CD4-positive, alpha-beta T cell treated with Interleukin-10 for 1 hour (primary cell): ENCODE measurements around the gene BCL2L13.
"Not testable (repeated sequence)": the region's sequence is repeated elsewhere in the genome, so short reads cannot be mapped to it uniquely, and the experiment has no call there.

Source experiments
- DNase-seq: peaks from one replicate; pipeline ENCODE4 v3.0.0-alpha.2; 2020

Gene BCL2L13

GRCh38 chr22:17637490-17638181 is 921 bp upstream of the BCL2L13 start:
- DNase-seq: no peak

DNA sequence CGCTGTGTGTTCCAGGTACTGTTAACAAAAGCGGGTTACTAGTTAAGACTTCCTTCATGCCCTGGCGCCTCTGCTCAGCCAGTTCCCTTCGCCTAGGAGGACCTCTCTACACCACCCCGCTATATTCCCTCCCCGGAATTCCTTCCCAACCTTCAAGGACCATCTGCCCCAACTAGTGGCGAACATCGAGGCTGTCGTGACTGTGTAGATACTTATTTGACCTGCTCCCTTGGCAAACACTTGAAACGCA is 450 bp upstream of the BCL2L13 start:
- no peak for DNase-seq

DNA sequence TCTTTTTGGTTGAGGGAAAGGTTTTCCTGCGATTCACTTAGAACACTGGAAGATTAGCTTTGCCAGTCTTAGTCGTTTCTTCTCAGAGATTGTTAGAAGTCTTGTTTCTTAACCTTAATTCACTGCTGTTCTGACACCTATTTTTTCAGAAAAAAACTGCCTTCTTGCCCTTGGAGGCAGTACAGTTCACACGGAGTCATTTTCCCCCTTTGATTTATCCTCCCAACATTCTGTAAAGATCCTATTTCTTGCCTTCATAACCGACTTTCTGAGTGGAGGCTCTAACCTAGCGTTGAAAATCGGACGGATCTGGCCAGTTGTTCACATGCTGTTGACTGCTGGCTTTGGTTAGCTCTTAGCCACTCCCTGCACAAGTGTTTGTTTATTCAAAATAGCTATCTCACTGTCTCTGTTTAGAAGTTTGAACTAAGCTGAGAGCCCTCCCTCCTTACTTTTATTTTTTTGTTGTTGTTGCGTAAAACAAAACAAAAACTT is 737 bp downstream of the BCL2L13 start:
- peak; percentile 44 for DNase-seq

DNA sequence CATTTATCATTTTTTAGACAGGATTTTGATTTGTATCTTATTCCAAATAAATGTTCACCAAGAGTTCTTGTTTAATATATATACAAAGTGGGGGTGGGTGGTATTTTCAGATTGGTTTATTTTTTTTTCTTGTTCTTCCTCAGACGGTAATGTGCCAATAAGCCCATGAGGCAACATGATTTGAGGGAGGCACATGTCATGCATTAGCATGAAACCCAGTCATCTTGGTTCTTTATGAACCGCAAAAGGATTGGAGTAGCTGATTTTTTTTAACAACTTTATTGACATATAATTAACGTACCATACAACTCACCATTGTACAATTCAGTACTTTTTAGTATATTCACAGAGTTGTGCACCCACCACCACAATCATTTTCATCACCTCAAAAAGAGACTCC is 2.7 kb downstream of the BCL2L13 start:
- no peak for DNase-seq

DNA sequence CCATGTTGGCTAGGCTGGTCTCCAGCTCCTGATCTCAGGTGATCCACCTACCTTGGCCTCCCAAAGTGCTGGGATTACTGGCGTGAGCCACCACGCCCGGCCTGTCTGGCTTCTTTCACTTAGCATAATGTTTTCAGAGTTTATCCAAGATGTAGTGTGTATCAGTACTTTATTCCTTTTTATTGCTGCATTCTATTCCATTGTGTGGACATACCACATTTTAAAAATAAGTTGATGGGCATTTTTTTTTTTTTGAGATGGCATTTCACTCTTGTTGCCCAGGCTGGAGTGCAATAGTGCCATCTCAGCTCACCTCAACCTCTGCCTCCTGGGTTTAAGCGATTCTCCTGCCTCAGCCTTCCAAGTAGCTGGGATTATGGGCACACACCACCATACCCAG is 3.8 kb downstream of the BCL2L13 start:
- not testable (repeated sequence) for DNase-seq

- no peak for DNase-seq
These were observed 8.9 kb downstream of the BCL2L13 start for GRCh38 chr22:17647452-17647851.

- DNase-seq: no peak
These were observed 9.4 kb downstream of the BCL2L13 start for GRCh38 chr22:17647991-17648390.

DNA sequence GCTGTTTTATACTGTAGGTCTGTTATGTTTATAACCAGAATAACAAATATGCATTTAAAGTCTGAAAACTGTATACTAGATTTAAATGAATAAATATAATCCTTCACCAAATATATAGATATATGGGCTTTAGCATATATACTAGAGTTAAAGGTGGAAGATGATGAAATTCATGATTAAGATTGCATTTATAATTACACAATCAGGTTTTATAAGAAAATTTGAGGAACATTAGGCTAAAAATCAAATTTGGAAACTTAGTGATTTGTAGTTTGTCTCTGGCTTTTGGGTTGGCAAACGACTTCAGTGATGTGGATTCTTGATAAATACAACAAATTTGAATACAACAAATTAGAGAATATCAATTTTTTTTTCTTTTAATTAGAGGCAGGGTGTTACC is 10.0 kb downstream of the BCL2L13 start:
- no peak for DNase-seq

GRCh38 chr22:17655289-17655688 is 16.7 kb downstream of the BCL2L13 start:
- no peak for DNase-seq

- DNase-seq: no peak
These were observed 18.4 kb downstream of the BCL2L13 start for GRCh38 chr22:17656870-17657395.

DNA sequence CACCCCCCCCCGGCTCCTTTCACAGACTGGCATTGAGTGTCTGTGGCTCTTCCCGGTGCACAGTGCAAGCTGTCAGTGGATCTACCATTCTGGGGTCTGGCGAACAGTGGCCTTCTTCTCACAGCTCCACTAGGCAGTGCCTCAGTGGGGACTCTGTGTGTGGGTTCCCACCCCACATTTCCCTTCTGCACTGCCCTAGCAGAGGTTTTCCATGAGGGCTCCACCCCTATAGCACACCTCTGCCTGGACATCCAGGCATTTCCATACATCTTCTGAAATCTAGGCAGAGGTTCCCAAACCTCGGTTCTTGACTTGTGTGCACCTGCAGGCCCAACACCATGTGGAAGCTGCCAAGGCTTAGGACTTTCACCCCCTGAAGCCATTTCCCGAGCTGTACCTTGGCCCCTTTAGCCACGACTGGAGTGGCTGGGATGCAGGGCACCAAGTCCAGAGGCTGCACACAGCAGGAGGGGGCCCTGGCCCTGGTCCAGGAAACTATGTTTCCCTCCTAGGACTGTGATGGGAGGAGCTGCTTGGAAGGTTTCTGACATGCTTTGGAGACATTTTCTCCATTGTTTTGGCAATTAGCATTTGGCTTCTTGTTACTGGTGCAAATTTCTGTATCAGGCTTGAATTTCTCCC is 26.0 kb downstream of the BCL2L13 start:
- DNase-seq: no peak

DNA sequence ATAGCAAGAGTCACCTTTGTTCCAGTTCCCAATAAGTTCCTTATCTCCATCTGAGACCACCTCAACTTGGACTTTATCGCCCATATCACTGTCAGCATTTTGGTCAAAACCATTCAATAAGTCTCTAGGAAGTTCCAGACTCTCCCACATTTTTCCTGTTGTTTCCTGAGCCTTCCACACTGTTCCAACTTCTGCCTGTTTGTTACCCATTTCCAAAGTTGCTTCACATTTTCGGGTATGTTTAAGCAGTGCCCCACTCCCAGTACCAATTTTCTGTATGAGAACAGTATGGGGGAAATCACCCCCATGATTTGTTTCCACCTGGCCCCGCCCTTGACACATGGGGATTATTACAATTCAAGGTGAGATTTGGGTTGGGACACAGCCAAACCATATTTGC is 26.7 kb downstream of the BCL2L13 start:
- no peak for DNase-seq

DNA sequence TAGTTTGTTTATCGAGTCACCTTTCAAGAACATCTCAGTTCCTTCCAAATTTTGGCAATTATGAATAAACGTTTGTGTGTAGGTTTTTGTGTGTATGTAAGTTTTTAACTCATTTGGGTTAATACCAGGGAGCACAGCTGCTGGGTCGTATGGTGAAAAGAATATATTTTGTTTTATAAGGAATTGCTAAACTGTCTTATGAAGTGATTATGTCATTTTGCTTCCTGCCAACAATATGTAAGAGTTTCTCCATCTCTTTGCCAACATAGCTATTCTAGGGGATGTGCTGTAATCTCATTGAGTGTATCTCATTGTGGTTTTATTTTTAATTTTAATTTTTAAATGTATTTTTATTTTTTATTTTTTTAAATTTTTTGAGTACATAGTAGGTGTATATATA is 27.3 kb downstream of the BCL2L13 start:
- DNase-seq: no peak

GRCh38 chr22:17671521-17672092 is 33.0 kb downstream of the BCL2L13 start:
- DNase-seq: not testable (repeated sequence)

DNA sequence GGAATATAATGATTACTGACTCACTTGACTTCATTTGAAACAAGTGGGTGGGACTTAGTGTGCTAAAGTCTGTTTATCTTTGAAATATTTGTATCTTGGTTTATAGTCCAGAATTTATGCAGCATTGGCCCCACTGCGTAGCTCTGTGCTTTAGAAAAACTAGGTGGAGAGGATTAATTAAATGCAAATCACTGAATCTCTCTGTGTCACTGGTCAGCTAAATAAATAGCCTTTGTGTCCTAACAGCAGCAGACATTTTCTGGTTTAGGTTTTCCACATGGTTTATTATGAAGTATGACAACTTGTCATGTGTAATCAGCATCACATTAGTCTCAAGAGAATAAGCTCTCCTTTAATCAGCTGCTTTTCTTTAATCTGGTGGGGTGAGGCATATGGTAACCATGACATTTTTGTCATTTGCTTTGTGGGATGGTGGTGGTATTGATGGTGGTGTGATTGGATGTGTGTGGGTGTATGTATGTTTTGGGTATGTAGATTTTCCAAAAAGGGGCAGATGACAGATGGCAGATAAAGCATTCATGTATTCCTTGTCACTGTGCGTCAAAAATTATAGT is 33.9 kb downstream of the BCL2L13 start:
- no peak for DNase-seq

DNA sequence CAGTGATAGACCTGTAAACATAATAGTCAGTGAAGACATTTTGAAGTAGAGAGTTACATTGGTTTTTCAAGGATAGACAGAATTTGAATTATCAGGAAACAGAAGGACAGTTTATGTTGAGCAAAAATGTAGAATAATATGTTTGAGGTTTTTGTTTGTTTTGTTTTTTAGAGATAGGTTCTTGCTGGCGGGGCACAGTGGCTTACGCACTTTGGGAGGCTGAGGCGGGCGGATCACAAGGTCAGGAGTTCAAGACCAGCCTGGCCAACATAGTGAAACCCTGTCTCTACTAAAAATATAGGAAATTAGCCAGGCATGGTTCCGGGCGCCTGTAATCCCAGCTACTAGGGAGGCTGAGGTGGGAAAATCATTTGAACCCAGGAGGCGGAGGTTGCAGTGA is 35.6 kb downstream of the BCL2L13 start:
- no peak for DNase-seq

- no peak for DNase-seq
These were observed 37.0 kb downstream of the BCL2L13 start for GRCh38 chr22:17675584-17675983.

GRCh38 chr22:17678817-17679385 is 40.3 kb downstream of the BCL2L13 start:
- DNase-seq: no peak

- no peak for DNase-seq
These were observed 45.7 kb downstream of the BCL2L13 start for GRCh38 chr22:17684245-17684644.

DNA sequence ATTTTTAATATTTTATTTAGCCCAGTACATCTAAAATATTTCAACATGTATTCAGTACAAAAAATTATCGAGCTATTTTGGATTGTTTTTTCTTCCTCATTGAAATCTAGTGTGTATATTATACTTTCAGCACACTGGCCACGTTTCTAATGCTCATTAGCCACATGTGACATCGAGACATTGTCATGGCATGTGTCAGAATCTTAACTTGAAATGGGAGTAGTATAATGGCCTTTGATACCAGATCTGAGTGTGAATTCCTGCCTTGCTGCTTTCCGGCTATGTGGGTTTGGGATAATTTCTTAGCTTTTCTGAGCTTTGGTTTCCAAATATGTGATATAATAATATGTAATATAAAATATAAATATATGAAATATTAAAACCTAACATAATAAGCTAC is 54.3 kb downstream of the BCL2L13 start:
- DNase-seq: no peak

DNA sequence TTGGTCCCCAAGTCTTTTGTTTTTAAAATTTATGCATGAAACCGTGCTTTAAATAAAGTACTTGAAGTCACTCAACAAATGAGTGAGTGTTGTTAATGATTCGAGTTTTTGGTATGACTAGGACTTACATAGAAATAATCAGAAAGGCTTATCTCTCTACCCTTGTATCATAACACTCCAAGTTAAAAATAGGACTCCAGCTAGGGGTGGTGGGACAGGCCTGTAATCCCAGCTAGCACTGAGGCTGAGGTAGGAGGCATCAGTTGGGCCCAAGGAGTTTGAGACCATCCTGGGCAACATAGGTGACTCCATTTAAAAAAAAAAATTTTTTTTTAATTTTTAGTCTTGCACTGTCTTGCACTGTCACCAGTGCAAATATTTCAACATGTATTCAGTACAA is 55.6 kb downstream of the BCL2L13 start:
- no peak for DNase-seq

- DNase-seq: no peak
These were observed 56.2 kb downstream of the BCL2L13 start for GRCh38 chr22:17694752-17695151.

GRCh38 chr22:17695986-17696385 is 57.4 kb downstream of the BCL2L13 start:
- no peak for DNase-seq

DNA sequence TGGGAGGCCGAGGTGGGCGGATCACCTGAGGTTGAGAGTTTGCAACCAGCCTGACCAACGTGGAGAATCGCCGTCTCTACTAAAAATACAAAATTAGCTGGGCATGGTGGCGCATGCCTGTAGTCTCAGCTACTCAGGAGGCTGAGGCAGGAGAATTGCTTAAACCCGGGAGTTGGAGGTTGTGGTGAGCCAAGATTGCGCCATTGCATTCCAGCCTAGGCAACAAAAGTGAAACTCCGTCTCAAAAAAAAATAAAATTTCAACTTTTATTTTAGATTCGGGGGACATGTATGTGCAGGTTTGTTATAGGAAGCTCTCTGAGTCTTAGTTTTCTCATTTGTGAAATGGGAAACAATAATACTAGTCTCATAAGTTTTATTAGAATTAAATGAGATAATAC is 58.6 kb downstream of the BCL2L13 start:
- not testable (repeated sequence) for DNase-seq
